ENCODE measurements around the gene AAK1. TPM values are rescaled to one million over a fixed set of nuclear protein-coding genes. Genes with fewer than 3 reads are reported as not detected.
A peak's percentile ranks its signal among the peaks of the same experiment; 100 is the strongest.

The AAK1 gene
- total and polyA plus RNA-seq, 2 donors (not counting 1 experiment from before 2014, with no cell fraction given), result 43.5 to 45.7 TPM

GRCh38 chr2:69529480-69529879 lies 114.1 kb downstream of the AAK1 start:
- Histone ChIP-seq H3K27ac (ENCODE audit: insufficient read depth, low read length) (no peak overlapping the region), H3K4me1 (ENCODE audit: control insufficient read depth, extremely low read depth, insufficient read depth, low read length) (no peaks in the 10 kb centered on the region), H3K4me3 (replicated peaks in 1 of 4; ENCODE audit: control extremely low read depth in 1 of 4, insufficient read depth in 1 of 4, low read depth in 3 of 4, low read length in 4 of 4) (no peak overlapping the region), H3K9ac (ENCODE audit: insufficient read depth, low read length) (no peak overlapping the region), H3K36me3 (ENCODE audit: control insufficient read depth, insufficient read depth, low read length) (peaks cover 15% of the 10 kb centered on the region), H2AFZ (ENCODE audit: low read length) (no peak overlapping the region), H3K27me3 (ENCODE audit: control insufficient read depth, insufficient read depth, low read length) (no peaks in the 10 kb centered on the region), H4K20me1 (ENCODE audit: control insufficient read depth, extremely low read depth, insufficient read depth, low read length) (no peaks in the 10 kb centered on the region), H3K79me2 (ENCODE audit: control insufficient read depth, insufficient read depth, low read length) (no peaks in the 10 kb centered on the region), H3K4me2 (ENCODE audit: extremely low read depth, insufficient read depth, low read length) (no peak overlapping the region), H3K9me3 (ENCODE audit: control insufficient read depth, insufficient read depth, low read depth, low read length) (no peaks in the 10 kb centered on the region)
- no peak for TF ChIP-seq EZH2 (IDR thresholded peaks at IDR 0.05; ENCODE audit: low read length, missing control alignments)
- no peak for DNase-seq (ENCODE audit: low read depth in 2 of 2)

- Histone ChIP-seq H3K9ac (ENCODE audit: insufficient read depth, low read length) (no peak overlapping the region), H3K79me2 (ENCODE audit: control insufficient read depth, insufficient read depth, low read length) (no peaks in the 10 kb centered on the region), H2AFZ (ENCODE audit: low read length) (no peak overlapping the region), H3K4me2 (ENCODE audit: extremely low read depth, insufficient read depth, low read length) (no peak overlapping the region), H4K20me1 (ENCODE audit: control insufficient read depth, extremely low read depth, insufficient read depth, low read length) (no peaks in the 10 kb centered on the region), H3K9me3 (ENCODE audit: control insufficient read depth, insufficient read depth, low read depth, low read length) (no peaks in the 10 kb centered on the region), H3K27me3 (ENCODE audit: control insufficient read depth, insufficient read depth, low read length) (no peaks in the 10 kb centered on the region), H3K4me3 (replicated peaks in 1 of 4; ENCODE audit: control extremely low read depth in 1 of 4, insufficient read depth in 1 of 4, low read depth in 3 of 4, low read length in 4 of 4) (no peak overlapping the region), H3K27ac (ENCODE audit: insufficient read depth, low read length) (no peak overlapping the region), H3K4me1 (ENCODE audit: control insufficient read depth, extremely low read depth, insufficient read depth, low read length) (no peaks in the 10 kb centered on the region), H3K36me3 (ENCODE audit: control insufficient read depth, insufficient read depth, low read length) (peaks cover 13% of the 10 kb centered on the region)
- peak in 1 of 2 donors; percentile 78 for DNase-seq (ENCODE audit: low read depth in 2 of 2)
- TF ChIP-seq CTCF (conservative IDR thresholded peaks at IDR 0.05 in 1 of 2, IDR thresholded peaks at IDR 0.05 in 1 of 2; ENCODE audit: low read depth in 1 of 2, low read length in 2 of 2), result no peak
- TF ChIP-seq EZH2 (IDR thresholded peaks at IDR 0.05; ENCODE audit: low read length, missing control alignments), result no peak
Observed at GRCh38 chr2:69525261-69525660, 118.3 kb downstream of the AAK1 start.

- no peaks in the 10 kb centered on the region for H4K20me1 ChIP-seq (ENCODE audit: control insufficient read depth, extremely low read depth, insufficient read depth, low read length)
- H3K9ac ChIP-seq (ENCODE audit: insufficient read depth, low read length), result no peak overlapping the region
- H2AFZ ChIP-seq (ENCODE audit: low read length), result no peak overlapping the region
- TF ChIP-seq CTCF (conservative IDR thresholded peaks at IDR 0.05 in 1 of 2, IDR thresholded peaks at IDR 0.05 in 1 of 2; ENCODE audit: low read depth in 1 of 2, low read length in 2 of 2), result no peak
- TF ChIP-seq EZH2 (IDR thresholded peaks at IDR 0.05; ENCODE audit: low read length, missing control alignments), result no peak
- no peaks in the 10 kb centered on the region for H3K27me3 ChIP-seq (ENCODE audit: control insufficient read depth, insufficient read depth, low read length)
- peaks cover 13% of the 10 kb centered on the region for H3K36me3 ChIP-seq (ENCODE audit: control insufficient read depth, insufficient read depth, low read length)
- H3K4me1 ChIP-seq (ENCODE audit: control insufficient read depth, extremely low read depth, insufficient read depth, low read length), result no peaks in the 10 kb centered on the region
- H3K4me3 ChIP-seq (replicated peaks in 1 of 4; ENCODE audit: control extremely low read depth in 1 of 4, insufficient read depth in 1 of 4, low read depth in 3 of 4, low read length in 4 of 4), result no peak overlapping the region
- H3K79me2 ChIP-seq (ENCODE audit: control insufficient read depth, insufficient read depth, low read length), result no peaks in the 10 kb centered on the region
- DNase-seq (ENCODE audit: low read depth in 2 of 2), result no peak
- no peak overlapping the region for H3K27ac ChIP-seq (ENCODE audit: insufficient read depth, low read length)
- H3K4me2 ChIP-seq (ENCODE audit: extremely low read depth, insufficient read depth, low read length), result no peak overlapping the region
- H3K9me3 ChIP-seq (ENCODE audit: control insufficient read depth, insufficient read depth, low read depth, low read length), result no peaks in the 10 kb centered on the region
Observed at GRCh38 chr2:69524799-69525198, 118.7 kb downstream of the AAK1 start.

Data from fibroblast of lung (primary cell).